Loucy (cell line): ENCODE measurements around the gene CLDN14.
A peak's percentile ranks its signal among the peaks of the same experiment; 100 is the strongest.

Experiments
- H2AFZ ChIP-seq: fragments of 200-600 bp; sonication (generic); 2 replicates; pipeline ENCODE4 v1.6.0; 2016; ENCODE audit warnings: antibody characterized with exemption, mild to moderate bottlenecking, low read length, moderate library complexity
- H3F3A ChIP-seq: fragments of 200-600 bp; 2 replicates; pipeline ENCODE4 v1.6.0; 2016; ENCODE audit warnings: antibody characterized with exemption, low read depth, mild to moderate bottlenecking
- H3K27me3 ChIP-seq: fragments of 200-600 bp; sonication (generic); 2 replicates; pipeline ENCODE4 v1.6.1; 2014; ENCODE audit warnings: low read length, mild to moderate bottlenecking; ENCODE audit not compliant: insufficient read depth, poor library complexity, severe bottlenecking
- H3K36me3 ChIP-seq: fragments of 200-600 bp; sonication (generic); 2 replicates; pipeline ENCODE4 v1.6.1; 2016; ENCODE audit warnings: low read length; ENCODE audit not compliant: insufficient read depth
- H3K4me1 ChIP-seq: fragments of 200-600 bp; sonication (generic); 2 replicates; pipeline ENCODE4 v1.5.1; 2014; ENCODE audit warnings: low read length, mild to moderate bottlenecking; ENCODE audit not compliant: insufficient read depth, poor library complexity, severe bottlenecking
- H3K4me2 ChIP-seq: fragments of 200-600 bp; sonication (generic); 2 replicates; pipeline ENCODE4 v1.6.0; 2014; ENCODE audit warnings: antibody characterized with exemption, low read length, low read depth, mild to moderate bottlenecking; ENCODE audit not compliant: poor library complexity, severe bottlenecking
- H3K4me3 ChIP-seq: fragments of 200-600 bp; sonication (generic); 2 replicates; pipeline ENCODE4 v1.5.1; 2014; ENCODE audit warnings: low read length, mild to moderate bottlenecking, mixed read lengths; ENCODE audit not compliant: poor library complexity, severe bottlenecking
- H3K79me2 ChIP-seq: fragments of 200-600 bp; sonication (generic); 2 replicates; pipeline ENCODE4 v1.6.1; 2014; ENCODE audit warnings: low read length; ENCODE audit not compliant: insufficient read depth
- H3K9ac ChIP-seq: fragments of 200-600 bp; sonication (generic); 2 replicates; pipeline ENCODE4 v1.6.0; 2014; ENCODE audit warnings: mild to moderate bottlenecking, low read depth, low read length, moderate library complexity; ENCODE audit not compliant: poor library complexity, severe bottlenecking
- H3K9me2 ChIP-seq: fragments of 200-600 bp; sonication (generic); replicated peaks from 2 replicates; pipeline ENCODE4 v1.6.1; 2016; ENCODE audit warnings: low read depth, low read length, mixed read lengths
- H3K9me3 ChIP-seq: fragments of 200-600 bp; sonication (generic); 2 replicates; pipeline ENCODE4 v1.6.1; 2014; ENCODE audit warnings: mild to moderate bottlenecking, antibody characterized with exemption, low read length, low read depth; ENCODE audit not compliant: insufficient read depth
- H4K20me1 ChIP-seq: fragments of 200-600 bp; sonication (generic); 2 replicates; pipeline ENCODE4 v1.6.0; 2014; ENCODE audit warnings: antibody characterized with exemption, low read length, mild to moderate bottlenecking; ENCODE audit not compliant: insufficient read depth, poor library complexity, severe bottlenecking
- CTCF ChIP-seq: fragments of 200-600 bp; sonication (generic); conservative IDR thresholded peaks from 2 replicates; pipeline ENCODE4 v1.5.1; 2014; ENCODE audit warnings: mild to moderate bottlenecking, antibody characterized with exemption, low read length
- EZH2phosphoT487 ChIP-seq: fragments of 200-600 bp; IDR thresholded peaks from 2 replicates; pipeline ENCODE4 v1.6.1; 2018; ENCODE audit warnings: antibody characterized with exemption, mild to moderate bottlenecking, moderate library complexity, borderline replicate concordance

Gene CLDN14

GRCh38 chr21:36513430-36513829, 33.5 kb upstream of the CLDN14 start:
- no peaks in the 10 kb centered on the region for H3K9me3 ChIP-seq
- peaks cover 9% of the 10 kb centered on the region; the same call in 1 of the 2 replicates for H3F3A ChIP-seq
- H3K36me3 ChIP-seq = no peaks in the 10 kb centered on the region
- no peaks in the 10 kb centered on the region for H3K79me2 ChIP-seq
- H4K20me1 ChIP-seq = no peaks in the 10 kb centered on the region
- no peak overlapping the region for H3K4me3 ChIP-seq
- H3K9ac ChIP-seq = no peak overlapping the region
- peak overlapping the region; percentile 13 for H3K4me2 ChIP-seq
- TF ChIP-seq CTCF (no peak), EZH2phosphoT487 (no peak)
- peaks cover 38% of the 10 kb centered on the region for H3K4me1 ChIP-seq
- no peak overlapping the region for H2AFZ ChIP-seq
- H3K27me3 ChIP-seq = no peaks in the 10 kb centered on the region
- no peaks in the 10 kb centered on the region for H3K9me2 ChIP-seq

GRCh38 chr21:36512971-36513370, 33.0 kb upstream of the CLDN14 start:
- no peak for TF ChIP-seq EZH2phosphoT487
- TF ChIP-seq CTCF = no peak
- Histone ChIP-seq H2AFZ (no peak overlapping the region), H3K36me3 (no peaks in the 10 kb centered on the region), H3K4me3 (no peak overlapping the region), H3K4me1 (peaks cover 43% of the 10 kb centered on the region), H3K9me2 (no peaks in the 10 kb centered on the region), H3F3A (peaks cover 9% of the 10 kb centered on the region; the same call in 1 of the 2 replicates), H3K79me2 (no peaks in the 10 kb centered on the region), H4K20me1 (no peaks in the 10 kb centered on the region), H3K9me3 (no peaks in the 10 kb centered on the region), H3K9ac (no peak overlapping the region), H3K27me3 (no peaks in the 10 kb centered on the region), H3K4me2 (no peak overlapping the region)

- peak overlapping the region; percentile 60 for H3K4me2 ChIP-seq
- peaks cover 9% of the 10 kb centered on the region; the same call in 1 of the 2 replicates for H3F3A ChIP-seq
- TF ChIP-seq CTCF (no peak), EZH2phosphoT487 (no peak)
- peak overlapping the region; percentile 39 for H3K9ac ChIP-seq
- H3K4me3 ChIP-seq = peak overlapping the region; percentile 43
- no peaks in the 10 kb centered on the region for H3K79me2 ChIP-seq
- no peak overlapping the region for H2AFZ ChIP-seq
- no peaks in the 10 kb centered on the region for H3K9me3 ChIP-seq
- no peaks in the 10 kb centered on the region for H3K36me3 ChIP-seq
- no peaks in the 10 kb centered on the region for H3K27me3 ChIP-seq
- H3K9me2 ChIP-seq = no peaks in the 10 kb centered on the region
- peaks cover 56% of the 10 kb centered on the region for H3K4me1 ChIP-seq
- H4K20me1 ChIP-seq = no peaks in the 10 kb centered on the region
These were observed 31.7 kb upstream of the CLDN14 start for GRCh38 chr21:36511484-36512220.
